ENCODE results near the gene TCF12. TPM values are rescaled to one million over a fixed set of nuclear protein-coding genes. Genes with fewer than 3 reads are reported as not detected.
A peak's percentile ranks its signal among the peaks of the same experiment; 100 is the strongest.

The TCF12 gene
- total and polyA plus RNA-seq, 8 donors, result 7.7 to 67.4 (median 27.3) TPM

- FAIRE-seq (no peak), DNase-seq (no peak), ATAC-seq (no peak)
- 74 to 84% methylated on average over 2 of the region's 2 CpGs for WGBS, 2 donors
- no peak for TF ChIP-seq CTCF (IDR thresholded peaks at IDR 0.05)
- no peak overlapping the region for H3K4me3 ChIP-seq
- no peak overlapping the region for H3K27ac ChIP-seq
- no peaks in the 10 kb centered on the region for H3K27me3 ChIP-seq
- no peaks in the 10 kb centered on the region for H3K36me3 ChIP-seq
- intact Hi-C loops (cut with DNase I), result no loop called here
- no peaks in the 10 kb centered on the region for H3K9me3 ChIP-seq
- H3K4me1 ChIP-seq, result peaks cover 4 to 6% (median 5%) of the 10 kb centered on the region in 3 donors
Observed at GRCh38 chr15:57026016-57026592, 107.7 kb downstream of the TCF12 start.

GRCh38 chr15:57027596-57027995 lies 109.2 kb downstream of the TCF12 start:
- Histone ChIP-seq H3K36me3 (no peaks in the 10 kb centered on the region), H3K4me1 (peaks cover 7 to 13% (median 10%) of the 10 kb centered on the region in 3 donors), H3K27ac (no peak overlapping the region), H3K27me3 (no peaks in the 10 kb centered on the region), H3K4me3 (no peak overlapping the region), H3K9me3 (no peaks in the 10 kb centered on the region)
- ATAC-seq, result no peak
- no peak for TF ChIP-seq CTCF (IDR thresholded peaks at IDR 0.05)
- no peak for DNase-seq
- intact Hi-C loops (cut with DNase I), result no loop called here
- FAIRE-seq, result no peak
- 97 to 98% methylated on average over 5 of the region's 5 CpGs for WGBS, 2 donors

- WGBS, 2 donors, result 87 to 94% methylated on average over 7 of the region's 7 CpGs
Observed at GRCh38 chr15:57028176-57028575, 109.7 kb downstream of the TCF12 start.

GRCh38 chr15:57030011-57030410 lies 111.6 kb downstream of the TCF12 start:
- H3K9me3 ChIP-seq, result no peaks in the 10 kb centered on the region
- FAIRE-seq, result no peak
- no peak overlapping the region for H3K4me3 ChIP-seq
- ATAC-seq, result no peak
- H3K27me3 ChIP-seq, result no peaks in the 10 kb centered on the region
- peaks cover 7 to 21% (median 10%) of the 10 kb centered on the region in 3 donors for H3K4me1 ChIP-seq
- no peak for DNase-seq
- 65 to 72% methylated on average over 3 of the region's 3 CpGs for WGBS, 2 donors
- no peaks in the 10 kb centered on the region for H3K36me3 ChIP-seq
- intact Hi-C loops (cut with DNase I), result no loop called here
- TF ChIP-seq CTCF (IDR thresholded peaks at IDR 0.05), result no peak
- H3K27ac ChIP-seq, result no peak overlapping the region

More at GRCh38 chr15:57028176-57028575, 109.7 kb downstream of the TCF12 start:
- no peak for TF ChIP-seq CTCF (IDR thresholded peaks at IDR 0.05)
- Histone ChIP-seq H3K27me3 (no peaks in the 10 kb centered on the region), H3K36me3 (no peaks in the 10 kb centered on the region), H3K27ac (no peak overlapping the region), H3K9me3 (no peaks in the 10 kb centered on the region), H3K4me3 (no peak overlapping the region), H3K4me1 (peaks cover 7 to 15% (median 10%) of the 10 kb centered on the region in 3 donors)
- DNase-seq, result no peak
- no peak for ATAC-seq
- intact Hi-C loops (cut with DNase I), result no loop called here
- no peak for FAIRE-seq

GRCh38 chr15:57031082-57031481 lies 112.6 kb downstream of the TCF12 start:
- Histone ChIP-seq H3K4me1 (peaks cover 7 to 21% (median 10%) of the 10 kb centered on the region in 3 donors), H3K9me3 (no peaks in the 10 kb centered on the region), H3K27ac (no peak overlapping the region), H3K27me3 (no peaks in the 10 kb centered on the region), H3K36me3 (no peaks in the 10 kb centered on the region), H3K4me3 (no peak overlapping the region)
- TF ChIP-seq CTCF (IDR thresholded peaks at IDR 0.05), result no peak
- DNase-seq, result no peak
- no peak for FAIRE-seq
- intact Hi-C loops (cut with DNase I), result no loop called here
- 23 to 26% methylated on average over 1 of the region's 1 CpG for WGBS, 2 donors
- peak in 2 of 4 donors; percentile 17 to 56 for ATAC-seq

All from pancreas (tissue), 10 donors.